ENCODE results near the gene TRIO.

Gene TRIO

DNA sequence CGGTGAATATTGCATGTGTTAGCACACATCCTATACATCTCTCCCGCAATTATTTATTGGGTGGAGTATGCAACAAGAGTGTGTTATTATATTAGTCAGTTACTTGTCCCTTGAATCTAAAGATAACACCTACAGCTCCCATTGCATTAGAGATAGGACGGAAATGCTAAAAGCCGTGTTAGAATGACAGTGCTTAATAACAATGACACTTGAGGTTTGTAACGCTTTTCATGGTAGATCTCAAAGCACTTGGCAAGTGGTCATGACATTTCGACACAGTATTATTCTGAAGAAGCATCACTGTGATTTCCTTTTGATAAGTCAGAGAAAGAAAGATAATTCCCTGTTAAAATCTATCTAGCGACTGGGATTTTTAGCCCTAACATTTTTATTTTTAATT is 33.4 kb upstream of the TRIO start:
- H3K27me3 ChIP-seq (ENCODE audit: low read length), result no peaks in the 10 kb centered on the region
- TF ChIP-seq, protein P1, sequence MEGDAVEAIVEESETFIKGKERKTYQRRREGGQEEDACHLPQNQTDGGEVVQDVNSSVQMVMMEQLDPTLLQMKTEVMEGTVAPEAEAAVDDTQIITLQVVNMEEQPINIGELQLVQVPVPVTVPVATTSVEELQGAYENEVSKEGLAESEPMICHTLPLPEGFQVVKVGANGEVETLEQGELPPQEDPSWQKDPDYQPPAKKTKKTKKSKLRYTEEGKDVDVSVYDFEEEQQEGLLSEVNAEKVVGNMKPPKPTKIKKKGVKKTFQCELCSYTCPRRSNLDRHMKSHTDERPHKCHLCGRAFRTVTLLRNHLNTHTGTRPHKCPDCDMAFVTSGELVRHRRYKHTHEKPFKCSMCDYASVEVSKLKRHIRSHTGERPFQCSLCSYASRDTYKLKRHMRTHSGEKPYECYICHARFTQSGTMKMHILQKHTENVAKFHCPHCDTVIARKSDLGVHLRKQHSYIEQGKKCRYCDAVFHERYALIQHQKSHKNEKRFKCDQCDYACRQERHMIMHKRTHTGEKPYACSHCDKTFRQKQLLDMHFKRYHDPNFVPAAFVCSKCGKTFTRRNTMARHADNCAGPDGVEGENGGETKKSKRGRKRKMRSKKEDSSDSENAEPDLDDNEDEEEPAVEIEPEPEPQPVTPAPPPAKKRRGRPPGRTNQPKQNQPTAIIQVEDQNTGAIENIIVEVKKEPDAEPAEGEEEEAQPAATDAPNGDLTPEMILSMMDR (IDR thresholded peaks at IDR 0.05; ENCODE audit: insufficient read depth, low read length, poor library complexity, severe bottlenecking), result no peak
- TF ChIP-seq EZH2phosphoT487 (conservative IDR thresholded peaks at IDR 0.05; ENCODE audit: low read length), result no peak
- no peak overlapping the region for H3K4me2 ChIP-seq (ENCODE audit: low read depth, low read length, poor library complexity, severe bottlenecking)
- no peaks in the 10 kb centered on the region for H3K9me2 ChIP-seq (replicated peaks; ENCODE audit: insufficient read depth, low read length)
- no peaks in the 10 kb centered on the region for H3K36me3 ChIP-seq (ENCODE audit: low read length)
- H3K4me3 ChIP-seq (ENCODE audit: insufficient read depth, low read length, poor library complexity, severe bottlenecking), result no peak overlapping the region
- H4K20me1 ChIP-seq (ENCODE audit: low read depth, low read length), result no peaks in the 10 kb centered on the region
- H3K79me2 ChIP-seq (ENCODE audit: insufficient read depth, low read length), result no peaks in the 10 kb centered on the region
- H3K27ac ChIP-seq (ENCODE audit: low read depth, low read length), result no peak overlapping the region
- no peaks in the 10 kb centered on the region for H3K9me3 ChIP-seq (ENCODE audit: insufficient read depth, low read length)
- no peak overlapping the region for H3K9ac ChIP-seq (ENCODE audit: low read length)
- no peaks in the 10 kb centered on the region for H3F3A ChIP-seq (ENCODE audit: insufficient read depth)
- H2AFZ ChIP-seq (ENCODE audit: low read depth, low read length, severe bottlenecking), result no peak overlapping the region

DNA sequence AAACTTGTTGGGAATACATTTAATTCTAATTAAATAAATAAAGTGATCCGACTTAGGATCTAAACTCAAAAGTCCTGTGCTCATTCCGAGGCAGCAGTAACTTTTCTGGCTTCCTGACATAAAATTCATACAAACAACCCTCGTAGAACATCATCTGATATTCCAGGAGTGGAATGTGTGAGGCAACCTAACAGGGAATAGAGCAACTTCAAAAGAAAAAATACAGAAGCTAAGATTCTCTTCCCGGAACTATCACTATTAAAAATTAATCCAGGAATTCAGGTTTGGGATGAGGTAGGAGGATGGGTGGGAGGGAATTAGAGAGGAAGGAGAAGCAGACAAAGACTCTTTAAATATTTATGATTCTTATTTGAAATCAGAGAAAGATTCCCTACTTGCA is 32.9 kb upstream of the TRIO start:
- Histone ChIP-seq H2AFZ (ENCODE audit: low read depth, low read length, severe bottlenecking) (no peak overlapping the region), H3K9me2 (replicated peaks; ENCODE audit: insufficient read depth, low read length) (no peaks in the 10 kb centered on the region), H3K27me3 (ENCODE audit: low read length) (no peaks in the 10 kb centered on the region), H3K79me2 (ENCODE audit: insufficient read depth, low read length) (no peaks in the 10 kb centered on the region), H3K4me3 (ENCODE audit: insufficient read depth, low read length, poor library complexity, severe bottlenecking) (no peak overlapping the region), H3K4me2 (ENCODE audit: low read depth, low read length, poor library complexity, severe bottlenecking) (no peak overlapping the region), H3K27ac (ENCODE audit: low read depth, low read length) (no peak overlapping the region), H3K9ac (ENCODE audit: low read length) (no peak overlapping the region), H4K20me1 (ENCODE audit: low read depth, low read length) (no peaks in the 10 kb centered on the region), H3K9me3 (ENCODE audit: insufficient read depth, low read length) (no peaks in the 10 kb centered on the region), H3F3A (ENCODE audit: insufficient read depth) (no peaks in the 10 kb centered on the region), H3K36me3 (ENCODE audit: low read length) (no peaks in the 10 kb centered on the region)
- TF ChIP-seq, protein P1 (IDR thresholded peaks at IDR 0.05; ENCODE audit: insufficient read depth, low read length, poor library complexity, severe bottlenecking), result no peak
- TF ChIP-seq EZH2phosphoT487 (conservative IDR thresholded peaks at IDR 0.05; ENCODE audit: low read length), result no peak

DNA sequence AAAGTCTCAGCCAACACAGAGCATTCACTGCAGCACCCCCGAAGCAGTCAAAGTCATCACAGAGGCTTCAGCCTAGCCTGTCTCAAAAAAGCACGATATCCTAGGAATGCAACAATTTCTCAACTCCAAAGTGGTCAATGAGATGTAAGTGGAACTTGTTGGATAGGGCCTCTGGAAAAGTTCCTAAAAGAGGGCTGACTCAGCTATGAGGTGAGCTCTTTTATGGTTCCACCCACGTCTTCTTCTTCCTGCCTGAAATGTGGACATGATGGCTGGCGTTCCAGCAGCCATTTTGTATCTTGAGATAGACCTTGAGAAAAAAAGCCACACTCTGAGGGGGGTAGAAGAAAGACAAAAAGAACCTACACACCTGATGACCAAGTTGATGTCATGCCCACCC is 32.5 kb upstream of the TRIO start:
- Histone ChIP-seq H3K4me3 (ENCODE audit: insufficient read depth, low read length, poor library complexity, severe bottlenecking) (no peak overlapping the region), H4K20me1 (ENCODE audit: low read depth, low read length) (no peaks in the 10 kb centered on the region), H3K9me2 (replicated peaks; ENCODE audit: insufficient read depth, low read length) (no peaks in the 10 kb centered on the region), H3K9ac (ENCODE audit: low read length) (no peak overlapping the region), H3K27ac (ENCODE audit: low read depth, low read length) (no peak overlapping the region), H3K9me3 (ENCODE audit: insufficient read depth, low read length) (no peaks in the 10 kb centered on the region), H3F3A (ENCODE audit: insufficient read depth) (no peaks in the 10 kb centered on the region), H3K79me2 (ENCODE audit: insufficient read depth, low read length) (no peaks in the 10 kb centered on the region), H3K36me3 (ENCODE audit: low read length) (no peaks in the 10 kb centered on the region), H3K4me2 (ENCODE audit: low read depth, low read length, poor library complexity, severe bottlenecking) (no peak overlapping the region), H2AFZ (ENCODE audit: low read depth, low read length, severe bottlenecking) (no peak overlapping the region), H3K27me3 (ENCODE audit: low read length) (no peaks in the 10 kb centered on the region)
- TF ChIP-seq, protein P1 (IDR thresholded peaks at IDR 0.05; ENCODE audit: insufficient read depth, low read length, poor library complexity, severe bottlenecking), result no peak
- no peak for TF ChIP-seq EZH2phosphoT487 (conservative IDR thresholded peaks at IDR 0.05; ENCODE audit: low read length)
